Ascending aorta (tissue), 2 donors: Measurements from ENCODE around the gene SLC6A8. TPM values are rescaled to one million over a fixed set of nuclear protein-coding genes. Genes with fewer than 3 reads are reported as not detected.
"Not testable (repeated sequence)": the region's sequence is repeated elsewhere in the genome, so short reads cannot be mapped to it uniquely, and the experiment has no call there.

Experiments used
- DNase-seq, 2 donors: peaks; one replicate each; pipeline ENCODE4 v3.0.0-alpha.2; 2019; ENCODE audit warnings: low spot score in 2 of 2
- H3K27ac ChIP-seq, 2 donors: fragments of 200-600 bp; sonication (generic); one replicate each; pipeline ENCODE4 v1.5.1; 2016 to 2017; ENCODE audit warnings: mild to moderate bottlenecking in 1 of 2
- H3K27me3 ChIP-seq: fragments of 200-600 bp; sonication (generic); one replicate; pipeline ENCODE4 v1.5.1; 2017
- H3K36me3 ChIP-seq, 2 donors: fragments of 200-600 bp; sonication (generic); one replicate each; pipeline ENCODE4 v1.5.1; 2016
- H3K4me1 ChIP-seq, 2 donors: fragments of 200-600 bp; sonication (generic); one replicate each; pipeline ENCODE4 v1.5.1; 2016 to 2017; ENCODE audit warnings: mild to moderate bottlenecking in 1 of 2
- H3K4me3 ChIP-seq, 2 donors: fragments of 200-600 bp; sonication (generic); one replicate each; pipeline ENCODE4 v1.5.1; 2016 to 2017; ENCODE audit warnings: mild to moderate bottlenecking in 1 of 2
- H3K9me3 ChIP-seq, 2 donors: fragments of 200-600 bp; sonication (generic); one replicate each; pipeline ENCODE4 v1.5.1; 2016
- intact Hi-C: fragments of 100-400 bp; cut with DNase I; formaldehyde crosslinking; loops from one replicate; pipeline ENCODE4 v1.15.1; 2023
- total RNA-seq: library from RNA; depleted of rRNA; stranded (reverse); fragments of >200 nt; gene quantifications from one replicate; pipeline ENCODE4 v1.1.0, GENCODE V29; 2016
- TF ChIP-seq, protein P1 (sequence below), 3 experiments: fragments of 200-600 bp in 2 of 3; fragments of 450-650 bp in 1 of 3; sonication (generic) in 2 of 3; IDR thresholded peaks; one replicate each; pipeline ENCODE4 v1.5.1; 2016 to 2019; ENCODE audit warnings: antibody characterized with exemption in 3 of 3, mild to moderate bottlenecking in 1 of 3, moderate library complexity in 1 of 3

SLC6A8 gene
- total RNA-seq, 1 donor from 2014 or later, result 44.2 TPM

GRCh38 chrX:153738056-153738605 lies 50.4 kb downstream of the SLC6A8 start:
- H3K4me3 ChIP-seq, result no peak overlapping the region
- DNase-seq, result no peak
- no peaks in the 10 kb centered on the region for H3K9me3 ChIP-seq
- no peaks in the 10 kb centered on the region for H3K4me1 ChIP-seq
- TF ChIP-seq, protein P1, sequence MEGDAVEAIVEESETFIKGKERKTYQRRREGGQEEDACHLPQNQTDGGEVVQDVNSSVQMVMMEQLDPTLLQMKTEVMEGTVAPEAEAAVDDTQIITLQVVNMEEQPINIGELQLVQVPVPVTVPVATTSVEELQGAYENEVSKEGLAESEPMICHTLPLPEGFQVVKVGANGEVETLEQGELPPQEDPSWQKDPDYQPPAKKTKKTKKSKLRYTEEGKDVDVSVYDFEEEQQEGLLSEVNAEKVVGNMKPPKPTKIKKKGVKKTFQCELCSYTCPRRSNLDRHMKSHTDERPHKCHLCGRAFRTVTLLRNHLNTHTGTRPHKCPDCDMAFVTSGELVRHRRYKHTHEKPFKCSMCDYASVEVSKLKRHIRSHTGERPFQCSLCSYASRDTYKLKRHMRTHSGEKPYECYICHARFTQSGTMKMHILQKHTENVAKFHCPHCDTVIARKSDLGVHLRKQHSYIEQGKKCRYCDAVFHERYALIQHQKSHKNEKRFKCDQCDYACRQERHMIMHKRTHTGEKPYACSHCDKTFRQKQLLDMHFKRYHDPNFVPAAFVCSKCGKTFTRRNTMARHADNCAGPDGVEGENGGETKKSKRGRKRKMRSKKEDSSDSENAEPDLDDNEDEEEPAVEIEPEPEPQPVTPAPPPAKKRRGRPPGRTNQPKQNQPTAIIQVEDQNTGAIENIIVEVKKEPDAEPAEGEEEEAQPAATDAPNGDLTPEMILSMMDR (IDR thresholded peaks at IDR 0.05), result no peak
- intact Hi-C loops, result no loop called here
- H3K36me3 ChIP-seq, result peaks cover 6 to 18% of the 10 kb centered on the region in 2 donors
- H3K27me3 ChIP-seq, result no peaks in the 10 kb centered on the region
- H3K27ac ChIP-seq, result no peak overlapping the region

DNA sequence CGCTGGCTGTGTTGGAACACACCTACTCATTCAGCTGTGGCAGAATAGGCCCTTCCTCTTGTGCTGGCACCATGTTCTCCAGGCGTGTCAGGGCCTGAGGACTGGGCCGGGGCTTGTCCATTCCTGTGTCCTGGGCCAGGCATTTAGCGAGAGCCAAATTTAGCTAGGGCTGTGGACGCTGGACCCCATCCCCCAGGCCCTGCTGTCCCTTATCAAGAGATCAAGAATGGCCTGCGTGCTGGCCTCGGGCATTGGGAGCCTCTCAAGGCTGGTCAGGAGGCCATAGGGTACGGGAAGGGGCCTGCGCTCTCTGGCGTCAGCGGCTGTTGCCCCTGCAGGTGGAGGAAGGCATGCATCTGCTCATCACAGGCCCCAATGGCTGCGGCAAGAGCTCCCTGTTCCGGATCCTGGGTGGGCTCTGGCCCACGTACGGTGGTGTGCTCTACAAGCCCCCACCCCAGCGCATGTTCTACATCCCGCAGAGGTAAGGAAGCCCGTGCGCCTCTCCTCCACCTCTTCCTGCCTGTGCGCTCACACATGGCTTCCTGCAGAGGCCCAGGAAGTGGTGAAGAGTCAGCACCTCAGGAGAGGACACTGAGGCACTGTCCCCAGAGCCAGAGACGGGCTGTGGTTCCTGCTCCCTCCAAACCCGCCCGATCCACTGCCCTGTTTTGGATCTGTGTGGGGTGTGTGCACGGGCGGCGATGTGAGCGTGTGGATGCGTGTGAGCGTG lies 52.2 kb downstream of the SLC6A8 start:
- TF ChIP-seq, protein P1 (IDR thresholded peaks at IDR 0.05), result no peak
- intact Hi-C loops, result no loop called here
- peaks cover 6 to 18% of the 10 kb centered on the region in 2 donors for H3K36me3 ChIP-seq

GRCh38 chrX:153740631-153741222 lies 53.0 kb downstream of the SLC6A8 start:
- Histone ChIP-seq H3K4me3 (no peak overlapping the region), H3K9me3 (no peaks in the 10 kb centered on the region), H3K36me3 (peaks cover 6 to 18% of the 10 kb centered on the region in 2 donors), H3K27ac (no peak overlapping the region), H3K27me3 (no peaks in the 10 kb centered on the region), H3K4me1 (no peaks in the 10 kb centered on the region)
- DNase-seq, result no peak
- intact Hi-C loops, result no loop called here
- TF ChIP-seq, protein P1 (IDR thresholded peaks at IDR 0.05), result no peak

More for the DNA sequence above, 52.2 kb downstream of the SLC6A8 start:
- H3K27me3 ChIP-seq, result no peaks in the 10 kb centered on the region
- DNase-seq, result no peak
- no peak overlapping the region for H3K4me3 ChIP-seq
- H3K27ac ChIP-seq, result no peak overlapping the region
- H3K4me1 ChIP-seq, result no peaks in the 10 kb centered on the region
- no peaks in the 10 kb centered on the region for H3K9me3 ChIP-seq

GRCh38 chrX:153741446-153741845 lies 53.7 kb downstream of the SLC6A8 start:
- Histone ChIP-seq H3K36me3 (peaks cover 2 to 12% of the 10 kb centered on the region in 2 donors), H3K27ac (no peak overlapping the region), H3K4me1 (no peaks in the 10 kb centered on the region), H3K9me3 (no peaks in the 10 kb centered on the region), H3K27me3 (no peaks in the 10 kb centered on the region), H3K4me3 (no peak overlapping the region)
- DNase-seq, result no peak
- TF ChIP-seq, protein P1 (IDR thresholded peaks at IDR 0.05), result no peak
- intact Hi-C loops, result no loop called here

DNA sequence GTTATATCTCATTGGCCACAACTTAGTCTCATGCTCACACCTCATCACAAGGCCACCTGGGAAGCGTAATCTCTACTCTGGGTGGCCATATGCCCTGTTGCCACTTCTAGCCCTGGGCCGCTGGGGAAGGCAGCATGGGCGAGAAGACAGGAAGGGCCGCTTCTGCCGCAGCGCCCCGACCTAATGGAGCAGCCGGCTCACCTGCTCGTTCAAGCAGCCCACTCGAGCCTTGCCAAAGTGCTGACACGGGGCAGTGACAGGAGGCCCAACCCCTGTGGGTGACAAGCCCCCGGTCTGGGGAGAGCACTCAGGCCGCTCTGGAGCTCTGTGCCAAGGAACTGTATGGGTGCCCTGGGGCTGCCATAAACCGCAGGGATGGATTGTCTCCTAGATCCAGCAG lies 54.4 kb downstream of the SLC6A8 start:
- H3K9me3 ChIP-seq, H3K27ac ChIP-seq, H3K4me1 ChIP-seq, intact Hi-C loops, H3K4me3 ChIP-seq, DNase-seq, H3K27me3 ChIP-seq, H3K36me3 ChIP-seq: not testable (repeated sequence)

DNA sequence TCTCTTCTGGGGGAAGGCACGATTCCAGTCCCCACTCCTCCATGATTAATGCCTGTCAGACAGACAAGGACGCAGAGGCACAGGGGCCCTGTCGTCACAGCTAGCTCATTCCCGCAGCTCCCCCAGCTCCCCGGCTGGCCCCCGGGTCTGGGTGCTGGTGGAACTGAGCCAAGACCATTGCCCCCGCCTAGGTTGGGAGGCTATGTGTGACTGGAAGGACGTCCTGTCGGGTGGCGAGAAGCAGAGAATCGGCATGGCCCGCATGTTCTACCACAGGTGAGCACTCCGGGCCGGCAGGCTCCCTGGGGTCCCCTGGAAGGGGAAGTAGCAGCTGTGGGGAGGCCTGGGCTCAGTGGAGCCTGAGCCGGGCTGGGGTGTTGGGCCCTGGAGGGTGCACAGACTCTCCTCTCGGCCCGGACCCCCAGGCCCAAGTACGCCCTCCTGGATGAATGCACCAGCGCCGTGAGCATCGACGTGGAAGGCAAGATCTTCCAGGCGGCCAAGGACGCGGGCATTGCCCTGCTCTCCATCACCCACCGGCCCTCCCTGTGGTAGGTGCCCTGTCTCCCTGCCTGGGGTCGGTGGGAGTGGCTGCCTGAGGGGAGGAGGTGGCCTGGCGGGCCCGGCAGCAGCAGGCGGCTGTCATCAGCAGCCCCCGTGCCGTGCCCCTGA lies 55.2 kb downstream of the SLC6A8 start:
- H3K36me3 ChIP-seq, H3K4me1 ChIP-seq, H3K27me3 ChIP-seq, H3K9me3 ChIP-seq, intact Hi-C loops: not testable (repeated sequence)
- DNase-seq, result peak in 1 of 2 donors; percentile 62
- Histone ChIP-seq H3K4me3 (peak overlapping the region in 1 of 2 donors; percentile 51), H3K27ac (peak overlapping the region; percentile 67 to 78)
